Esophagus muscularis mucosa (tissue), 3 donors: Measurements from ENCODE around the gene VTI1A.

ENCODE experiments used
- CTCF ChIP-seq, 3 experiments: fragments of 200-600 bp in 2 of 3; fragments of 450-650 bp in 1 of 3; sonication (generic) in 2 of 3; IDR thresholded peaks; one replicate each; pipeline ENCODE4 v1.5.1; 2017 to 2019; ENCODE audit warnings: antibody characterized with exemption in 3 of 3, mild to moderate bottlenecking in 2 of 3, moderate library complexity in 1 of 3
- POLR2A ChIP-seq: fragments of 450-650 bp; IDR thresholded peaks from one replicate; pipeline ENCODE4 v1.6.1; 2017; ENCODE audit warnings: antibody characterized with exemption, moderate library complexity, mild to moderate bottlenecking, low read depth

DNA sequence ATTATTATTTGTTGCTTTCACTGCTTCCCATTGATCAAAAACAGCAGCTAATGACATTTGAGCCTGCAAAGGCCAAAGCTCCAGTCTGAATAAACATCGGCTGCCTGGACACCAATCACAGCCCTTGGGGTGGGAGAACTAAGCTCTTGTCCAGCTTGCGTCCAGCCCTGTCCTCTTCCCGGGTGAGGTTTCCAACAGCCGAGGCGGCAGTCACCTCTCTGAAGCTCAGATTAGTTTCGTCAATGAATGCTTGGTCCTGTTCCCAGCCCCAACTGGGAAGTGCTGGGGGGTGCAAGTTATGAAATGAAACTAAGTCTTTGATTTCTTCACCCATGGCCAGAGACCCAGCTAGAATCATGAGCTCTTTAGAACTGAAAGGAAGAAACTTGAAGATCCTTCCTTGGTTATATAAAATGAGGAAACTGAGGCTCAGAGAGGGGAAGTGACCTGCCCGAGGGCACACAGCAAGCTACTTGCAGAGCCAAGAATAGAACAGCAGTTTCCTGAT lies 389.0 kb downstream of the VTI1A start:
- TF ChIP-seq CTCF (IDR thresholded peaks at IDR 0.05) (no peak), POLR2A (no peak)
